ENCODE results near the gene SI. TPM values are rescaled to one million over a fixed set of nuclear protein-coding genes. Genes with fewer than 3 reads are reported as not detected.

The SI gene
- total and polyA plus RNA-seq, 11 donors = 0.01 TPM; not detected in 10

Other genes starting within 250 kb of the SI start
- gene SLITRK3, start 117.9 kb upstream of the SI start, total RNA-seq = not detected
- gene SLITRK3, start 117.9 kb upstream of the SI start, polyA plus RNA-seq = not detected

Measured in heart left ventricle (tissue), 11 donors.